GM18507 (cell line): ENCODE data around the gene LCK.

Source experiments
- DNase-seq: peaks from one replicate; pipeline ENCODE4 v3.0.0; 2011; ENCODE audit warnings: low read depth; ENCODE audit not compliant: insufficient read length; ENCODE audit errors: extremely low spot score
- FAIRE-seq: peaks from 2 replicates; lab custom pipeline; 2011; peaks lifted over from hg19 to GRCh38; lab: Jason Lieb, UNC

Gene LCK

GRCh38 chr1:32309960-32310359 lies 58.9 kb downstream of the LCK start:
- FAIRE-seq (no peak), DNase-seq (no peak)

- DNase-seq (no peak), FAIRE-seq (no peak)
Measured at GRCh38 chr1:32311709-32312393, 60.8 kb downstream of the LCK start.

DNA sequence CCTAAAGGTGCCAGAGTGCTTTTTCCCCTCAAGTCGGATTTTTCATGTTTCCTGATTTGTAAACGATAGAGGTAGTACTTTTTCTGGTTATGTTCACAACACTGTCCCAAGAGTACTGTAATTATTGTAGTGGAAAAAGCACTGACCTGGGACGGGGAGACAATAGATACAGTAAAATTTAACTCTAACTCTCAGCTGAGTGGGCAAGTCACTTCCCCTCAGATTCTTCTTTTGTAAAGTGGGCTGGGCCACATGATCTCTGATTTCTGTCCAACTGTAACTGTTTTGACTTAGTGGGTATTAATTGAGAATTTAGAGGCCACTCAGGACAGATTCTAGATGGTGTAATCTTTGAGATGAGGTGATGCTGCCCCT lies 65.8 kb downstream of the LCK start:
- DNase-seq (no peak), FAIRE-seq (no peak)

DNA sequence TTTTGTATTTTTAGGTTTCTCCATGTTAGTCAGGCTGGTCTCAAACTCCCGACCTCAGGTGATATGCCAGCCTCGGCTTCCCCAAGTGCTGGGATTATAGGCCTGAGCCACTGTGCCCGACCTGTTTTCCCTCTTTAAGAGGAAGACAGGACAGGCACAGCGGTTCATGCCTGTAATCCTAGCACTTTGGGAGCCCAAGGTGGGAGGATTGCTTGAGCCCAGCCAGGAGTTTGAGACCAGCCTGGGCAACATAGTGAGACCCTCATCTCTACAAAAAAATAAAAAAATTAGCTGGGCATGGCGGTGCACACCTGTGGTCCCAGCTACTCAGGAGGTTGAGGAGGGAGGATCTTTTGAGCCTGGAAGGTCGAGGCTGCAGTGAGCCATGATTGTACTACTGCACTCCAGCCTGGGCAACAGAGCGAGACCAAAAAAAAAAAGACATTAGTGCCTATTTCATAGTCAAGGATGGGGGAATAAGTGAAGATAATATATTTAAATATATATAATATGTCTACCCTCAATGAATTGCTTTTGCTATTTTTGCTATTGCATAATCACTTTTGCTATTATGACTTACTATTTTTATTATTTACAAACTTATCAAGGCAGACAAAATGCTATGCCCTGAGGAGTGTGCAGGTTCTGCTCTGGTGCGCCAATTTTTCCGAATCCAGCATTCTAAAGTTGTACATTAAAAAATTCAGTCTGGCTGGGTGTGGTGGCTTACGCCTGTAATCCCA lies 67.2 kb downstream of the LCK start:
- no peak for FAIRE-seq
- no peak for DNase-seq

DNA sequence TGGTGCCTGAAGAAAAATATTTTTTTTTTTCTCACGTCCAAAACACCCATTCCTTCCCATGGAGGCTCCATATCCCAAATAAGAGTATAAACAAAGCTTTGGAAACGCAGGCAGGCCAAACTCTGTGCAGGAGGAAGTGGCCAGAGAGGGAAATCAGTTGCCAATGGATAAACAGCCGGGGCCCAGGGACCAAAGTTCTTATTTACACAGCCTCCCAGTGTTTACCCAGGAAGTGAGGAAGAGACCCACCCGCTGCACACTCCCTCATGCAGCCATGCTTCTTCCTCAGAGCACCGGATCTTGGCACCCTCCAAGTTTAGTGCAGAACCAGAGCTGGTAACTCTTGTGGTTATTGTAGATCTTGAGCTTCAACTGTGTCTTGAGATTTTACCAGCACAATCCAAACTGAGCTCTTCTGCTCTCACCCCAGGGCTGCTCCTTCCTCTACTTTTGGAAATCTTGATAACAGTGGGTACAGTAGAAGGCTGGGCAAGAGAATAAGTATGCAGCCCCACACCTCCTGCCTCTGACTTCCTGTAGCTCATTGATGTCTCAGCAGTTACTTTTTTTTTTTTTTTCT lies 70.7 kb downstream of the LCK start:
- DNase-seq (no peak), FAIRE-seq (peak; percentile 66)

GRCh38 chr1:32327204-32327603 lies 76.1 kb downstream of the LCK start:
- DNase-seq (no peak), FAIRE-seq (no peak)

DNA sequence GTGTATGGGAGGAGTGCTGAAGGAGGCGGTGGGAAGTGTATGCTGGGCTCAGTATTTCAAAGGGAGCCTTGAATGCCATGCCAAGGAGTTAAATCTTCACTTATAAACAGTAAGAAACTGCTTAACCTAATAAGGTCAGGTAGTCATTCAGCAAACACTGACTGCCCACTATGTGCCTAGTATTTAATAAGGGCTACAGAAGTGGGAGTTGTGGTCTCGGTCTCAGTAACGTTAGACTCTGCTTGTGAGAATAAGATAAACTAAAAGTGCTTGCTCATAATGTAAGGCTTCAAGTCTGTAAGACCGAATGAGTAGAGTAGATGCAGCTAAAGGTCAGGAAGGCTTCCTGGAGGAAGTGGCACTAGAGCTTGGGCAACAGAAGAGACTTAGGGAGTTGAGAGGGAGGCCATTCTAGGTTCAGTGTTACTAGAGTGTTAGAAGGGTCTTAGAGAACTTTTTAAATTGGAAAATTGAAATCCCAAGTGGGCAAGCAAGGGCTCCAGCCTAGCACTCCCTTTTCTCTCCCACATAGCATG lies 78.9 kb downstream of the LCK start:
- FAIRE-seq (no peak), DNase-seq (no peak)

DNA sequence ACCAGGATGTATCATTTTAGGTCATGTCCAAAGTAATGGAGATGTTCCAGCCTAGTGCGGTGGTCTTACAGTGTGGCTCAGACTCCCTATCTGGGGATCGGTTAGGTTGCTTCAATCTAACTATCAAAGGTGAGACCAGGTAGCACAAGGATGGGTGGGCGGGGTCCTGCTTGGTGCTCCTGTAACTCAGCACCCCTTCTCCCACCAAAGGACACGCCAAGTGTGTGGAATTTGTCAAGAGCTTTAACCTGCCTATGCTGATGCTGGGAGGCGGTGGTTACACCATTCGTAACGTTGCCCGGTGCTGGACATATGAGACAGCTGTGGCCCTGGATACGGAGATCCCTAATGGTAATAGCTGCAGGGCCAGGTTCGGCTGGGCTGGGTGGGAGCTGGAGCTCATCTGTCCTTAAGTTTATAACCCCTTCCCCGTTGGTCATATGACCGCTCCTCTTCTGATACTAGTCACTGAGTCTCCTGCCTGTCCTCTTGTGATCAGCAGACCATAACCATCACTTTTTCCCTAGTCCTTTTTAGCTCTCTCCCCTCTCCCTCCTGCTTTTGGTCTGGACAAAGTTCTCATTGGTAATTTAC lies 79.6 kb downstream of the LCK start:
- FAIRE-seq (no peak), DNase-seq (no peak)

DNA sequence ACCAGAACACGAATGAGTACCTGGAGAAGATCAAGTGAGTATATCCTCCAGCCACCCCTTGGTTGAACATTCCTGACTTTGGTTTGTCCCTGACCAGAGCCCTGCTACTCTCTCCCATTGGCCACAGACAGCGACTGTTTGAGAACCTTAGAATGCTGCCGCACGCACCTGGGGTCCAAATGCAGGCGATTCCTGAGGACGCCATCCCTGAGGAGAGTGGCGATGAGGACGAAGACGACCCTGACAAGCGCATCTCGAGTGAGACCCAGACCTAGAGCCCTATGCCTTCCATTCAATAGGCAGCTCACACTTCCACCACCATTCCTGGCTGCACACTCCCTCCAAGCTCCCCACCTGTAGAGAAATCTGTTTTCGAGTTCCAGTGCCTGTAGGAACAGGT lies 80.5 kb downstream of the LCK start:
- FAIRE-seq (no peak), DNase-seq (no peak)

GRCh38 chr1:32332290-32333079 lies 81.4 kb downstream of the LCK start:
- DNase-seq = no peak
- FAIRE-seq = no peak

- peak; percentile 46 for FAIRE-seq
Measured at GRCh38 chr1:32333251-32333963, 82.3 kb downstream of the LCK start.

GRCh38 chr1:32334274-32334861 lies 83.3 kb downstream of the LCK start:
- no peak for FAIRE-seq
- no peak for DNase-seq

More at GRCh38 chr1:32333251-32333963, 82.3 kb downstream of the LCK start:
- no peak for DNase-seq

DNA sequence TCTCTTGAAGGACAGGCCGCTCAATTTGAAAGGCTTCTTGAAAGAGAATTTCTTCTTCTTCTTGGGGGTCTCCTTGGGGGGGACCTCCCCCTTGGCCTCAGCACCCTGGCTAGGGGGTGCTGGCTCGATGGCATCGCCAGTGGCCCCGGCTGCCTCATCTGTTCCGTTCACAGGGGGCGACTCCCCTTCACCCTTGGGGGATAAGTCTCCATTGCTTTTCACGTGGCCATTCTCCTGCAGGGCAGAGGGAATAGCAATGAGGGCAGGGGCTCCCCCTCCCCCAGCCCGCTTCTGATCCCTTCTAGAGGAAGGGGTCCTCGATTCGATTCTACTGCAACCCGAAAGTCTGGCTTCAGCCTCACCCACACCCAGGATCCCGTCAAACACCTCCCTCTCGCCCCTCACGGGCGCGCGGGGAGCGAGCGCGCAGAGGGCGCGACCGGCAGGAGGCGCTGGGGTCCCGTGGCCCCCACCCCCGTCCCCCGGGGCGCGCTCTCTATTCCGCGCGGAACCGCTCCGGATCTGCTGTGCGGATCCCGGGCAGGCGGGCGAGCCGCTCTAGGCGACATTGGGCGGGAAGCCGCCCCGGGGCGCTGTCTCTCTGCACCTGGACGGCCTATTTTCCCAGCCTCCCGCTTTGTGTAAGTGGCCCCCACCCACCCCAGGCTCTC lies 83.9 kb downstream of the LCK start:
- DNase-seq = no peak
- no peak for FAIRE-seq

DNA sequence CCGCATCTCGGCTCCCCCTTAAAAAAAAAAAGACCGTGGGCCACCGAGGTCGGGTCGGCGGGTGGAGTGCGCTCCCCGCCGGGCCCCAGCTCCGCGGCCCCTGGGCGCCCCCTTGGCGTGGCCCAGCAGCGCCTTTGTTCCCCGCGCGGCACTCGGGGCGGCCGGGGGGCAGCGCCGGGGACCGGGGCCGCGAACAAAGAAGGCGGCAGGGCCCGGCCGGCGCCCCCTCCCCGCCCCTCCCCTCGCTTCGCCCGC lies 84.4 kb downstream of the LCK start:
- FAIRE-seq = no peak
- DNase-seq = no peak
